ENCODE data around the gene RARB. TPM values are rescaled to one million over a fixed set of nuclear protein-coding genes. Genes with fewer than 3 reads are reported as not detected.
A peak's percentile ranks its signal among the peaks of the same experiment; 100 is the strongest.

RARB gene
- total RNA-seq, 1 donor from 2014 or later = not detected

- Mint-ChIP-seq H3K27ac (ENCODE audit: unreplicated experiment) (peak overlapping the region; percentile 44), H3K9me3 (ENCODE audit: unreplicated experiment) (no peaks in the 10 kb centered on the region), H3K4me1 (ENCODE audit: unreplicated experiment) (no peaks in the 10 kb centered on the region), H3K4me3 (ENCODE audit: unreplicated experiment) (no peak overlapping the region), H3K27me3 (ENCODE audit: unreplicated experiment) (no peaks in the 10 kb centered on the region), H3K36me3 (ENCODE audit: low read depth, unreplicated experiment) (peaks cover 18% of the 10 kb centered on the region)
- no peak for TF ChIP-seq CTCF (IDR thresholded peaks at IDR 0.05; ENCODE audit: unreplicated experiment)
- DNase-seq (ENCODE audit: low spot score) = no peak
Measured at GRCh38 chr3:25621087-25621486, 193.0 kb downstream of the RARB start.

- H3K4me3 Mint-ChIP-seq (ENCODE audit: unreplicated experiment) = no peak overlapping the region
- no peaks in the 10 kb centered on the region for H3K9me3 Mint-ChIP-seq (ENCODE audit: unreplicated experiment)
- H3K27ac Mint-ChIP-seq (ENCODE audit: unreplicated experiment) = no peak overlapping the region
- H3K36me3 Mint-ChIP-seq (ENCODE audit: low read depth, unreplicated experiment) = peaks cover 7% of the 10 kb centered on the region
- no peak for TF ChIP-seq CTCF (IDR thresholded peaks at IDR 0.05; ENCODE audit: unreplicated experiment)
- H3K4me1 Mint-ChIP-seq (ENCODE audit: unreplicated experiment) = no peaks in the 10 kb centered on the region
- DNase-seq (ENCODE audit: low spot score) = no peak
- H3K27me3 Mint-ChIP-seq (ENCODE audit: unreplicated experiment) = no peaks in the 10 kb centered on the region
Measured at GRCh38 chr3:25631989-25632388, 203.9 kb downstream of the RARB start.

GRCh38 chr3:25633919-25634318 is 205.9 kb downstream of the RARB start:
- Mint-ChIP-seq H3K36me3 (ENCODE audit: low read depth, unreplicated experiment) (peaks cover 7% of the 10 kb centered on the region), H3K4me1 (ENCODE audit: unreplicated experiment) (no peaks in the 10 kb centered on the region), H3K27me3 (ENCODE audit: unreplicated experiment) (no peaks in the 10 kb centered on the region), H3K4me3 (ENCODE audit: unreplicated experiment) (no peak overlapping the region), H3K27ac (ENCODE audit: unreplicated experiment) (no peak overlapping the region), H3K9me3 (ENCODE audit: unreplicated experiment) (no peaks in the 10 kb centered on the region)
- TF ChIP-seq CTCF (IDR thresholded peaks at IDR 0.05; ENCODE audit: unreplicated experiment) = no peak
- no peak for DNase-seq (ENCODE audit: low spot score)

GRCh38 chr3:25635038-25635437 is 207.0 kb downstream of the RARB start:
- no peaks in the 10 kb centered on the region for H3K9me3 Mint-ChIP-seq (ENCODE audit: unreplicated experiment)
- no peak for TF ChIP-seq CTCF (IDR thresholded peaks at IDR 0.05; ENCODE audit: unreplicated experiment)
- H3K27ac Mint-ChIP-seq (ENCODE audit: unreplicated experiment) = no peak overlapping the region
- H3K27me3 Mint-ChIP-seq (ENCODE audit: unreplicated experiment) = no peaks in the 10 kb centered on the region
- H3K4me1 Mint-ChIP-seq (ENCODE audit: unreplicated experiment) = no peaks in the 10 kb centered on the region
- DNase-seq (ENCODE audit: low spot score) = no peak
- H3K36me3 Mint-ChIP-seq (ENCODE audit: low read depth, unreplicated experiment) = peaks cover 7% of the 10 kb centered on the region
- no peak overlapping the region for H3K4me3 Mint-ChIP-seq (ENCODE audit: unreplicated experiment)

Other genes with a start within 250 kb of the RARB start
- 195 TPM for gene TOP2B, start 236.6 kb downstream of the RARB start, total RNA-seq (ENCODE audit: unreplicated experiment)

All from endothelial cell (in vitro differentiated cells).